Heart left ventricle (tissue), 16 donors: ENCODE measurements around the gene RRM2. TPM values are rescaled to one million over a fixed set of nuclear protein-coding genes. Genes with fewer than 3 reads are reported as not detected.
A peak's percentile ranks its signal among the peaks of the same experiment; 100 is the strongest.

Source experiments
- ATAC-seq, 4 donors: fragments of 200-7000 bp; cut with Tn5 transposase; one replicate each; pipeline ENCODE4 v1.9.1; 2020 to 2022; ENCODE audit warnings: moderate library complexity in 4 of 4, mild to moderate bottlenecking in 3 of 4, moderate number of reproducible peaks in 1 of 4
- DNase-seq, 5 donors: peaks; one replicate each; pipeline ENCODE4 v3.0.0-alpha.2; 2020
- H3K27ac ChIP-seq, 12 donors: fragments of 200-600 bp; sonication (generic) in 4 of 12; one replicate each; pipeline versions ENCODE4 v1.5.0 to v1.8.0; 2016 to 2022; ENCODE audit warnings: mild to moderate bottlenecking in 2 of 12
- H3K27me3 ChIP-seq, 9 donors: fragments of 200-600 bp; sonication (generic) in 2 of 9; one replicate each; pipeline versions ENCODE4 v1.5.1 to v1.8.0; 2016 to 2022; ENCODE audit warnings: mild to moderate bottlenecking in 3 of 9
- H3K36me3 ChIP-seq, 9 donors: fragments of 200-600 bp; sonication (generic) in 2 of 9; one replicate each; pipeline versions ENCODE4 v1.5.0 to v1.8.0; 2018 to 2022; ENCODE audit warnings: mild to moderate bottlenecking in 2 of 9
- H3K4me1 ChIP-seq, 12 donors: fragments of 200-600 bp; sonication (generic) in 4 of 12; one replicate each; pipeline versions ENCODE4 v1.5.0 to v1.8.0; 2016 to 2022; ENCODE audit warnings: mild to moderate bottlenecking in 3 of 12
- H3K4me3 ChIP-seq, 12 donors: fragments of 200-600 bp; sonication (generic) in 4 of 12; one replicate each; pipeline versions ENCODE4 v1.5.0 to v1.8.0; 2017 to 2022; ENCODE audit warnings: mild to moderate bottlenecking in 9 of 12, moderate library complexity in 4 of 12
- H3K9me3 ChIP-seq, 12 donors: fragments of 200-600 bp; sonication (generic) in 4 of 12; one replicate each; pipeline versions ENCODE4 v1.5.0 to v1.8.0; 2016 to 2022; ENCODE audit warnings: mild to moderate bottlenecking in 1 of 12
- POLR2A ChIP-seq, 2 donors: fragments of 450-650 bp; IDR thresholded peaks; one replicate each; pipeline ENCODE4 v1.6.1; 2017; ENCODE audit warnings: antibody characterized with exemption in 2 of 2, mild to moderate bottlenecking in 2 of 2, moderate library complexity in 2 of 2
- WGBS, 4 donors: extraction: QIAGEN DNeasy Blood & Tissue Kit in 2 of 4; methylation state at CpG; one replicate each; pipeline versions ENCODE4 v1.1.5 to v1.1.7; 2013 to 2018; 5-methylcytosine and 5-hydroxymethylcytosine counted together
- intact Hi-C, 10 donors: fragments of 100-400 bp; cut with DNase I; formaldehyde crosslinking; loops; one replicate each; pipeline versions ENCODE4 v1.11.1 to v1.14.2; 2022
- polyA plus RNA-seq, 2 donors: library from polyadenylated mRNA; stranded (reverse); fragments of 200-250 nt; gene quantifications; one replicate each; pipeline ENCODE4 v1.2.3, GENCODE V29; 2013
- total RNA-seq, 9 donors: library from RNA; depleted of rRNA in 2 of 9; stranded (reverse); fragments of >200 nt in 2 of 9; fragmentation: NEBNext Ultra II Directional in 3 of 9; extraction: Animal tissue kit (Norgen Biotek cat#: 25700) in 3 of 9; gene quantifications; one replicate each; pipeline versions ENCODE4 v1.1.0 to v1.2.4, GENCODE V29; 2016 to 2023
- TF ChIP-seq, protein P1 (sequence below), 12 donors: fragments of 200-600 bp; sonication (generic) in 4 of 12; IDR thresholded peaks; one replicate each; pipeline versions ENCODE4 v1.5.0 to v1.8.0; 2018 to 2022; ENCODE audit warnings: antibody characterized with exemption in 12 of 12, mild to moderate bottlenecking in 5 of 12
- donor health status: ischemic (EF 13 %, LVEDD 7.1; RV severe dilation, severe dysfunction).
- donor health status: healthy with polysubstance abuse.
- donor health status: DM: no; HTN: yes; CAD: no.
- donor health status: DM: no; HTN: no; CAD: no.
- donor health status: ischemic (EF 25% LVEDD 6.9; RV normal size, moderate dysfunction).
- donor health status: ischemic (EF 25% LVEDD 5.7; RV mildly dilated, moderate dysfunction).
- donor health status: healthy.
- donor health status: DM: yes; HTN: yes; CAD: no.
- donor health status: ischemic (EF 35%, LVEDD 5.7; RV mildly dilated, moderate dysfunction).
- donor health status: nonischemic (EF 11% LVEDD 7.7; RV severe dilation, severe dysfunction).
- donor health status: DM: yes; HTN: yes; CAD: no.
- donor health status: PGD.
- donor health status: ischemic (EF 29% LVEDD 5.4; RV normal size, mild dysfunction).
- donor health status: nonischemic (EF 23%, LVEDD 6.1; RV moderate dilation, normal function).

Gene RRM2
- total and polyA plus RNA-seq, 11 donors = 0.08 to 32.6 (median 1.0) TPM; not detected in 1

DNA sequence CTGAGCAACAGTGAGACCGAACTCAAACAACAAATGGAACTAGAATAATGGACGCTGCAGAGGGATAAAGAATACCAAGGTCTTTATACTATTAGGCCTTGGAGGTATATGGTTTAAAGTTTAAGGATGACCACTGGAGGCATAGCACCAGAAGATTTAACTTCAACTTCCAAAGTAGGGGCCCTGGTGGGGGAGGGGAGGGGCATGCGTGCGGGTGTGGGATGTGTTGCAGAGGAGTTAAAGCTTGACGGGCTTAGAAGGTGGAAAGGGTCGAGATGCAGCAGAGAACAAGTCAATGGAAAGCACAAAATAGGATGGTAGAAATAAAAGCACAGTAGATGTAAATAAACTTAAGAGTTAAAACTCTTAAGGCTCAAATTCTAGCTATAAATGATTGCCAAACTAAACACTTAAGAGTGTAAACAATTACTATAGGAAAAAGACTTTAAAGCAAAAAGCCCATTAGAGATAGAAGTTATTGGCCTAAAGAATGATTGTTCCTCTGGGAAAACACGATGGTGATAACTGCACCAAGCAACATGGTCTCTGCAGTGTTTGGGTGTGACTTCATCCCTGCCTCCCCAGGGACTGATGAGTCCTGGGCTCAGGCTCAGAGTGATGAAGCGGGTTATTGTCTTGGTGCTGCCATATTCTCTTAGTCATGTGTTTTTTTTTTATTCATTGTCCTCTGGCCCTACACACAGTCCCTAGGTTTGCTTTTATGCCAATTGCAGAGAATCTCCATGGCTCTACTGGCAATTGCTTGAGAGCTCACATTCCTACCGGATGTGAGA lies 13.0 kb downstream of the RRM2 start:
- Histone ChIP-seq H3K27ac (no peak overlapping the region), H3K9me3 (no peaks in the 10 kb centered on the region), H3K36me3 (no peaks in the 10 kb centered on the region), H3K4me1 (no peaks in the 10 kb centered on the region), H3K4me3 (no peak overlapping the region), H3K27me3 (no peaks in the 10 kb centered on the region)
- no peak for TF ChIP-seq POLR2A (IDR thresholded peaks at IDR 0.05)
- TF ChIP-seq, protein P1, sequence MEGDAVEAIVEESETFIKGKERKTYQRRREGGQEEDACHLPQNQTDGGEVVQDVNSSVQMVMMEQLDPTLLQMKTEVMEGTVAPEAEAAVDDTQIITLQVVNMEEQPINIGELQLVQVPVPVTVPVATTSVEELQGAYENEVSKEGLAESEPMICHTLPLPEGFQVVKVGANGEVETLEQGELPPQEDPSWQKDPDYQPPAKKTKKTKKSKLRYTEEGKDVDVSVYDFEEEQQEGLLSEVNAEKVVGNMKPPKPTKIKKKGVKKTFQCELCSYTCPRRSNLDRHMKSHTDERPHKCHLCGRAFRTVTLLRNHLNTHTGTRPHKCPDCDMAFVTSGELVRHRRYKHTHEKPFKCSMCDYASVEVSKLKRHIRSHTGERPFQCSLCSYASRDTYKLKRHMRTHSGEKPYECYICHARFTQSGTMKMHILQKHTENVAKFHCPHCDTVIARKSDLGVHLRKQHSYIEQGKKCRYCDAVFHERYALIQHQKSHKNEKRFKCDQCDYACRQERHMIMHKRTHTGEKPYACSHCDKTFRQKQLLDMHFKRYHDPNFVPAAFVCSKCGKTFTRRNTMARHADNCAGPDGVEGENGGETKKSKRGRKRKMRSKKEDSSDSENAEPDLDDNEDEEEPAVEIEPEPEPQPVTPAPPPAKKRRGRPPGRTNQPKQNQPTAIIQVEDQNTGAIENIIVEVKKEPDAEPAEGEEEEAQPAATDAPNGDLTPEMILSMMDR (IDR thresholded peaks at IDR 0.05) = no peak
- WGBS, 4 donors = 81 to 88% (median 84%) methylated on average over 9 of the region's 9 CpGs
- DNase-seq (no peak), ATAC-seq (peak in 2 of 4 donors; percentile 34 to 67)
- intact Hi-C loops = loop anchor here in 2 of 10 donors (5.0 to 10.0 kb wide), 2 partner anchors 277 to 529 kb away; no protein-coding TSS in a partner anchor

DNA sequence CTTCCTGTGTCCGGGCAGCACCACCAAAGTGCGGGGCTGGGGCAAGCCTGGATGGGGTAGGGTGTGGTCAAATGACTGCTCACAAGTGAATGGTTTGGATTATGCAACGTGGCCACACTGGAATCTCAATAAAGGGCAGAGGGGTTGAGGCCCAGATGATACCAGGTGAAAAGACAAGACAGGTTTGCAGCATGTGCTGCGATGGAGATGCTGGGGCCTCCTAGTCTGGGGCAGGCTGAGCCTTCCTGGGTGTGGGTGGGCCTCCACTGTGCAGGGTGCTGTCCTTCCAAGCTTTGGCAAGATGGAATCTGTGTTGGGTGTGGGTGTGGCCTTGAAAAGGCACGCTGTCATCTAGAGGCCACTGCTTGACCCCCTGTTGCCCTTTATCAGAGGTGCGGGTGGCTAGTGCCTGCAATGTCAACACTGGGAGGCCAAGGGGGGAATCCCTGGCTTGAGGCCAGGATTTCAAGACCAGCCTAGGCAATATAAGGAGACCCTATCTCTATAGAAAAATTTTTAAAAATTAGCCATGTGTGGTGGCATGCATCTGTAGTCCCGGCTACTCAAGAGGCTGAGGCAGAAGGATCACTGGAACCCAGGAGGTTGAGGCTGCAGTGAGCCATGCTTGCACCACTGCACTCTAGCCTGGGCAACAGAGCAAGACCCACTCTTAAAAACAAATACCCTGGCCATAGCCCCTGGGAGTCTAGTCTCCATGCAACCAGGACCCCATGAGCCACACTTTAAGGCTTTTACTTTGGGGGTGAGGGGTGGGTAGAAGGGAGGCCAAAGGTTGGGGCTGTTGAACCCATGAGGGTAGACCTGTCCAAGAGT lies 13.8 kb downstream of the RRM2 start:
- H3K27ac ChIP-seq = no peak overlapping the region
- no peak overlapping the region for H3K4me3 ChIP-seq
- H3K36me3 ChIP-seq = no peaks in the 10 kb centered on the region
- TF ChIP-seq POLR2A (IDR thresholded peaks at IDR 0.05) = no peak
- TF ChIP-seq, protein P1 (IDR thresholded peaks at IDR 0.05) = no peak
- no peaks in the 10 kb centered on the region for H3K27me3 ChIP-seq
- WGBS, 4 donors = 86 to 88% (median 87%) methylated on average over 5 to 7 of the region's 7 CpGs
- intact Hi-C loops = loop anchor here in 2 of 10 donors (5.0 to 10.0 kb wide), 2 partner anchors 276 to 528 kb away; no protein-coding TSS in a partner anchor
- no peaks in the 10 kb centered on the region for H3K4me1 ChIP-seq
- ATAC-seq (no peak), DNase-seq (no peak)
- no peaks in the 10 kb centered on the region for H3K9me3 ChIP-seq

DNA sequence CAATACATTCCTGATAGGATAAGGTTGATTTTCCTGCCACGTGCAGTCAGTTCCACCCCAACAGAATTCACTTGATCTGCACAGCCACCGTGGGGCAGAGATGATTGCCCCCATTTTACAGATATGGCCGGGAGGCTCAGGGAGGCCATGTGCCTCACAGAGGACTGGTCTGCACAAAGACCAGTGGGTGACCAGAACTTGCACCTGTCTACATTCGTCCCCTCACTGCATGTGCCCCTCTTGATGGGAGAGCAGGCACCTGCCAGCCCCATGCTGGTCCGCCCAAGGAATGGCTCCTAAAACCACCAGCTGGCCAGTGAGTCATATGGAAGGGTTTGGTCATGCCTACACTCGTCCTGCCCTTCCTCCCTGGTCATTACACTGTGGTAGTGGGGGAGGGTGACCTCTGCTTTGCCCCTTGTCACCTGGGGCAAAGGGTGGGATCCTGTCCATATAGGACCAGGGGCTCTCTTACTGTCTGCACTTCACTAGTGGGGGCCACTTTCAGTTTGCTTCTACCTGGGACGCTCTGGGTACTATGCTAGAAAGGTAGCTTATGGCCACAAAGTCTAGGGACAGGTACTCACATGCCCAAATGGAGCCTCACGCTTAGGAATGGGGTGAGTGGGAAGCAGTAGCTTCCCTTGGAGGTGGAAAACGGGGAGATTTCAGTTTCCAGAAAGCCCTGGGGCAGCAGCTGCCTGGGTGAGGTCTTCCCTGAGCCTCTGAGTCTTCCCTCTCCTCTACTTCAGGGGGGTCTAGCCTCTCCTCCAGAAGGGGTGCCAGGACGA lies 14.7 kb downstream of the RRM2 start:
- TF ChIP-seq, protein P1 (IDR thresholded peaks at IDR 0.05) = no peak
- no peak for TF ChIP-seq POLR2A (IDR thresholded peaks at IDR 0.05)
- 89 to 96% (median 92%) methylated on average over 9 to 10 of the region's 10 CpGs for WGBS, 4 donors

More for the DNA sequence above, 14.7 kb downstream of the RRM2 start:
- Histone ChIP-seq H3K4me3 (no peak overlapping the region), H3K36me3 (no peaks in the 10 kb centered on the region), H3K4me1 (no peaks in the 10 kb centered on the region), H3K27ac (no peak overlapping the region), H3K9me3 (no peaks in the 10 kb centered on the region), H3K27me3 (no peaks in the 10 kb centered on the region)
- ATAC-seq (peak in 1 of 4 donors; percentile 20), DNase-seq (no peak)
- intact Hi-C loops = loop anchor here in 2 of 10 donors (5.0 to 10.0 kb wide), 2 partner anchors 275 to 528 kb away; no protein-coding TSS in a partner anchor
